Duodenal mucosa (tissue), 2 donors: Measurements from ENCODE around the gene SLC9A9.

ENCODE experiments used
- H3K27ac ChIP-seq: one replicate; pipeline ENCODE4 v1.7.0; 2013; ENCODE audit warnings: low read depth, low read length
- H3K27me3 ChIP-seq, 2 donors: one replicate each; pipeline ENCODE4 v1.7.0; 2013; ENCODE audit warnings: low read length in 2 of 2, control low read depth in 1 of 2; ENCODE audit not compliant: insufficient read depth in 2 of 2, control insufficient read depth in 1 of 2
- H3K36me3 ChIP-seq, 2 donors: one replicate each; pipeline ENCODE4 v1.7.0; 2013; ENCODE audit warnings: low read length in 2 of 2, control low read depth in 1 of 2; ENCODE audit not compliant: insufficient read depth in 2 of 2, control insufficient read depth in 1 of 2
- H3K4me1 ChIP-seq, 2 donors: one replicate each; pipeline ENCODE4 v1.7.0; 2013; ENCODE audit warnings: low read length in 2 of 2, control low read depth in 1 of 2; ENCODE audit not compliant: insufficient read depth in 2 of 2, control insufficient read depth in 1 of 2
- H3K4me3 ChIP-seq, 2 donors: one replicate each; pipeline ENCODE4 v1.7.0; 2013; ENCODE audit warnings: low read length in 2 of 2, low read depth in 1 of 2
- H3K9ac ChIP-seq, 2 donors: one replicate each; pipeline ENCODE4 v1.7.0; 2013; ENCODE audit warnings: low read length in 2 of 2, low read depth in 1 of 2
- H3K9me3 ChIP-seq, 2 donors: one replicate each; pipeline ENCODE4 v1.7.0; 2013; ENCODE audit warnings: low read length in 2 of 2, control low read depth in 1 of 2; ENCODE audit not compliant: control insufficient read depth in 1 of 2

SLC9A9 gene

DNA sequence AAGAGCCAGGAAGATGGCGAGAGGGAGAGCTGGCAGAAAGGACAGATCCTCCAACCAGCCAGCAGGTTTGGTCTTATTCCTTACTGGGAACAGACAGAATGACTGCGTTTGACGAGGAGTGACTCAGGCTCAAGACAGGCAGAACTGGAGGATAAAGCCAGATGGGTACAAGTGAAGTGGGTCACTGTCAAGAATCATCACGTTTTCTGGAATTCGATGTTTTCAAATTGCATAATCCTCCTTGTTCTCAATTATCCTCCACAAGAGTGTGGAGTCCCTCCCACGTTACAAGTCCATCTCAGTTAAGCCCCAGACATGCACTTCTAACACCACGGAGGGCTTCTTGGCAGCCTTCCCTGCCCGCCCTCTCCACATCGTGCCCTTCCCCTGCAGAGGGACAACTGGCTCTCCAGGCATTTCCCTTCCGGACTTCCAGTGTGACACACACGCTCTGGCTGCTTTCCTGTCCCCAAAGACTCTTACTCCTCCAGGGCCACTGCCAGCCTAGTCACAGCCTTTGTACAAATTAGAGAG lies 545.6 kb downstream of the SLC9A9 start:
- H3K9ac ChIP-seq, result no peak overlapping the region
- no peak overlapping the region for H3K4me3 ChIP-seq
- H3K27me3 ChIP-seq, result no peaks in the 10 kb centered on the region
- H3K4me1 ChIP-seq, result peaks cover 0 to 10% of the 10 kb centered on the region in 2 donors
- H3K9me3 ChIP-seq, result no peaks in the 10 kb centered on the region
- no peak overlapping the region for H3K27ac ChIP-seq
- H3K36me3 ChIP-seq, result no peaks in the 10 kb centered on the region

DNA sequence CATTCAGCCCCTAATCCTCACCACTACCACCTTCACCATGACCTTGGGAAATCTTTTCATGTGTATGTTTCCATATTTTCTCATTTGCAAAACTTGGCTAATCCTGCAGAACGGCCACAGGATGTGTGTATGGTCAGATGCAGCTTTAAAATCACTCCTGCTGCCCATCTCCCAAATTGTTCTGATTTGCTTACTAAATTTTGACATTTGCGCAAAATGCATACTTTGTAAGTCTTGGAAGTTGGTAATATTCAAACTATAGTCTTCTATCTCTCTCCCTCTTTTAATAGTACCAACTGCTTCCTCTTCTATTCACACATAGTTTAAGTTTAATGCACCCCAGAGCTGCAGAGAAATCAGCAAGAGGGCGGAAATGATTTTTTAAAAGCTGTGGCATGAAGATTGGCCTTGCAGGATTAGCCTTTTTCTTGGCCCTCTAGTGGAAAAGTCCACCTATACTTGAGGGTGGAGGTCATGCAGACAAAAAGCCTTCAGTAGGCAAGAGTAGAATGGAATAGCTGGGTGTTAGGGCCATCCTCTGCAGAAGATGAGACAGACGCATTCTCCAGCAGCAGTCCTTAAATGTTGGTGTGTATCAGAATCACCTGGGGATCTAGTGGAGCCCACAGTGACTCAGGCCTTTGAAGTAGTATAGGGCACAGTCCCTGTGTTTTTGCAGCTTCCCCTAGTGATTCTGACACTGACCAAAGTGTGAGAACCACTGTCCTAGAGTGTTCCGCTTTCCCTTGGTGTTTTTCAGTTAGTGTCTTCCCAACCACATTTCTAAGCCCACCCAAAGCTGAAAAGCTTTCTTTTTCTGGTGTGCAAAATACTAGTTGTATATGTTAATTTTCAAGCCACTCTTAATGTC lies 547.0 kb downstream of the SLC9A9 start:
- Histone ChIP-seq H3K36me3 (no peaks in the 10 kb centered on the region), H3K4me1 (peaks cover 0 to 4% of the 10 kb centered on the region in 2 donors), H3K9me3 (no peaks in the 10 kb centered on the region), H3K27ac (no peak overlapping the region), H3K4me3 (no peak overlapping the region), H3K9ac (no peak overlapping the region), H3K27me3 (no peaks in the 10 kb centered on the region)

DNA sequence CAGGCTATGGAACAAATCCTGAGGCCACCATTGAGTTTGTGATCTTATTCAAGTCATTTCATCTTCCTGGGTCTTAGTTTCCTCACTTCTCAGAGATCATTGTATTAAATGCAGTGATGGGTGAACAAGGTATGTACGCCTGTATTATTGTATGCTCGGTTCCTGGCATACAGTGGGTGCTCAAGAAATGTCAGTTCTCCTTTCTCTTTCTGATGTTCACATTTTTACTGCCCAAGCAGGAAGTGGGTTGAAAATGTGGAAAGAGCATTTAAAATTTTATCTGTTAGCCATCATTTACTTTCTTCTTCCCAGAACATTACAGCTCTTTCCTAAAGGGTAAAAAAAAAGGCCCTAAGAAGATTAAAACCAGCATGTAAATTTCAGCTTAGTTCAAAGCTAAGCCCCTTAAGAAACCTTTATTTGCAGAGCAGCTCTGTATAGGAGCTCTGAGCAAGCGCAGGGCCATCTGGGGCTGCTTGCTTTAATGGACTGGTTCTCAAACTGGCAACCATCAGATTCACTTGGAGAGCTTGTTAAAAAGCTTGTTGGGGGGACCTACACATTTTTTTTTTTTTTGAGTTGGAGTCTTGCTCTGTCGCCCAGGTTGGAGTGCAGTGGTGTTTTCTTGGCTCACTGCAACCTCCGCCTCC lies 549.3 kb downstream of the SLC9A9 start:
- H3K36me3 ChIP-seq, result no peaks in the 10 kb centered on the region

DNA sequence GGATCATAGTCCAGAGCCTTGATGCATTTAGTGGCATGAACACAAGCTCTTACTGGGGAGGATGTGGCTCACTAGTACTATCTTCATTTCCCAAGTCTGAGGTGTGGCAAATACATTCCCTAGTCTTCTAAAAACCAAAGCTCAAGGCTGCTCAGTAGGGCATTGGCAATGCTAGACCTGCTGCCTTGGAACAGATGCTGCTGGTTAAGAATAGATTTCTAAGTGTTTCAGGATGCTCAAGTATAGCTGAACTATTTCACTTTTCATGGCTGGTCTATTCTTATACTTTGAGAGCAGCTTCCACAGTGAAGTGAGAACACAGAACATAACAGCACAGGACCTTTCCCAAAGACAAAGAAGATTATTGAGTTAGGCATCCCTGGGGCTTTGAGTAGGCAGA lies 549.9 kb downstream of the SLC9A9 start:
- Histone ChIP-seq H3K4me1 (no peaks in the 10 kb centered on the region), H3K9ac (no peak overlapping the region), H3K9me3 (no peaks in the 10 kb centered on the region), H3K27me3 (no peaks in the 10 kb centered on the region), H3K27ac (no peak overlapping the region), H3K4me3 (no peak overlapping the region), H3K36me3 (no peaks in the 10 kb centered on the region)

More for the DNA sequence above, 549.3 kb downstream of the SLC9A9 start:
- Histone ChIP-seq H3K4me3 (no peak overlapping the region), H3K9ac (no peak overlapping the region), H3K4me1 (no peaks in the 10 kb centered on the region), H3K27ac (no peak overlapping the region), H3K27me3 (no peaks in the 10 kb centered on the region), H3K9me3 (no peaks in the 10 kb centered on the region)

DNA sequence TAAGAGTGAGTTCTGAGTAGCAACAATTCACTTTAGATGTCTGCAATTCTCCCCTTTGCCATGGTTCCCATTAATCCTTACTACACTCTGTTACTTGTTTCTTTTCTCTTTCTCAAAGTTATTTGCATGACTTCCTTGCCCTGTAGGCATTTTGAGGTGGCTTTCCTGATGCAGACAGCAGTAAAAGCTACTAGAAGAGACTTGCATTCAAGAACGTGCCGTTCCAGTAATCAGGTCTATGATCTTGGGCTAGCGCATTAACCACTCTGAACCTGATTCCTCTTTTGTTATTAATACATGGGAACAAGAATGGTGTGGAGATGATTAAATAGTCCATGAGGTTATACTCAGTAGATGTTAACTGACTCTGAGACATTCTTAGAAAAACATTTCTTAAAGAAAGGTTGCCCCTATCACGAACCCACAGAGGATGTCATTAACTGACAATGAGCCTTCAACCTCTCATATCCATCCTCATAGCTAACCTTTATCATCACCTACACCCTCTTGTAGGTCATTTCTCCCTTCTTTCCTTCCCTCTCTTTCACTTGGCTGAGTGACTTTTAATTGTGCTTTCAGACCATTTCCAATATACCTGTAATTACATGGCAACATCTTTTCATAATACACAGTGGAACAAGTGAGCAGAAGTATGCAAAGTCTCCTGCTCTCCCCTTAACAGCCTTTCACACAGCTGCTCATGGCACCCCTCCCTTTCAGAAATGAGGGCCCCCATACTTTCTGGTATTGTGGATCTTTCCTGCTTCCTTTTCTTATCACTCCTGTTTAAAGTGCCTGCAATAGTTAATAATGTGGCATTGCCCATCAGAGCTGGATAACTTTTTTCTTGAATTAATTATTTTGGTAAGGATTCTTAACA lies 552.8 kb downstream of the SLC9A9 start:
- H3K9me3 ChIP-seq, result no peaks in the 10 kb centered on the region
- H3K4me1 ChIP-seq, result no peaks in the 10 kb centered on the region
- H3K36me3 ChIP-seq, result no peaks in the 10 kb centered on the region
- H3K9ac ChIP-seq, result no peak overlapping the region
- H3K27ac ChIP-seq, result no peak overlapping the region
- H3K4me3 ChIP-seq, result no peak overlapping the region
- H3K27me3 ChIP-seq, result no peaks in the 10 kb centered on the region

DNA sequence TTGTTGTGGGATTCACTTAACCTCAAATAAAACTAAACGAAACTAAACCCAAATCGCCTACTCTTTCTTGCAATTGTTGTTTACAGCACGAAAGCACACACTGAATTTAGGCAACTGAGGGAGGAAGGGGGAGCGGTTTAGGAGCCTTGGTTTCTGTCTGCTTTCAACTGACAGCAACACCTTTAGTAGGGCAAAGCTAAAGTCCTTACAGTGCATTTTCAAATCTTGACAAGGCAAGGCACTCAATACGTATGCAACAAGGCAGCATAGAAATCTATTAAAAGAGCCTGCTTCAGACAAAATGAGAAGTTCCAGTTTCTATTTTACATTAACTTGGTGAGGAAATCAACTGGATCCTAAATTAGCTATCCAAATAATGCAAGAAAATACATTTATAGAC lies 554.1 kb downstream of the SLC9A9 start:
- Histone ChIP-seq H3K27ac (no peak overlapping the region), H3K36me3 (no peaks in the 10 kb centered on the region), H3K9ac (no peak overlapping the region), H3K4me1 (no peaks in the 10 kb centered on the region), H3K9me3 (no peaks in the 10 kb centered on the region), H3K4me3 (no peak overlapping the region), H3K27me3 (no peaks in the 10 kb centered on the region)

DNA sequence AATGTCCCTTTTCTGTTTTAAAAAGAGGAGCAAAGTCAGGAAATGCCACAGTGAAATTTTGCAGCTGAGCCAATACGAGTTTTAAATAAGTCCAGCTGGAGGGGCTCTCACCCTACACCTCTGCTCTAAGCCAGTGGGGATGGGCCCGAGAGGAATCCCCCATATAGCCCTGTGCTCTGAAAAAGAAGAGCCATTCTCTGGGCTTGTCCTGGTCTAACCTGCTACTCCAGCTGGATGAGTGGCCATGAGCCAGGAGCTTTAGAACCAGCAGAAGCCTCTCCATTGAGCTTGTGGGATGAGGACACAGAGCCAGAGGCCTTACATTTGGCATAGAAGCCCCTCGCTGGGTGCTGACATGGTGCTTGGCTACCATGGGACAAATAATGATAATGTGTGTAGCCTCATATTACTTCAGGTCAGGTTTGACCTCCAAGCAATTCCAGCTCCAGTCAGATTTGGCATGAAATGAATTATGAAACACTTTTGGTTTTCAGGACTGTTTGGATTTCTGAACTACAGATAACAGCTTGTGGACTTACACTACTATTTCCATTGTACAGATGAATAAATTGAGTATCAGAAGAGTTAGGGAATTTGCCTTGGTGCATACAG lies 556.3 kb downstream of the SLC9A9 start:
- Histone ChIP-seq H3K36me3 (no peaks in the 10 kb centered on the region), H3K27ac (no peak overlapping the region)

DNA sequence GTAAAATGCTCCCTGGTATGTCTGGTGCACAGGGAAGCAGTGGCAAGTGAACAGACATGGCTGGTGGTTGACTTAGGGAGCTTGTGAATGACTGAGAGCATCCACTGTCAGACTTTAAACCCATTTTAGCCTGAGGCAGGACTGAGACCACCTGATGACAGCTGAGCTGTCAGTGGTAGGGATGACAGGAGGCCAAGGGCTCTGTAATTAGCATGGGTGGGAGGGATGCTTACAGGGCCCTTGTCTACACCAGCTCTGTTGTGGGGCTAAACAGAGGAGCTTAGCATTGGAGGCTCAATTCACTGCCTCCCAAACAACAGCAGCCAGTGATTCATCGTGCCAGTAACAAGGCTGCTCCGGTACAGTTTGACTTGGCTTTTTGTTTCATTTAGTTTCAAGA lies 559.3 kb downstream of the SLC9A9 start:
- no peaks in the 10 kb centered on the region for H3K27me3 ChIP-seq
- H3K4me3 ChIP-seq, result no peak overlapping the region
- H3K9ac ChIP-seq, result no peak overlapping the region
- no peak overlapping the region for H3K27ac ChIP-seq
- H3K4me1 ChIP-seq, result no peaks in the 10 kb centered on the region
- H3K36me3 ChIP-seq, result no peaks in the 10 kb centered on the region
- no peaks in the 10 kb centered on the region for H3K9me3 ChIP-seq

More for the DNA sequence above, 556.3 kb downstream of the SLC9A9 start:
- no peaks in the 10 kb centered on the region for H3K9me3 ChIP-seq
- no peak overlapping the region for H3K9ac ChIP-seq
- H3K4me1 ChIP-seq, result no peaks in the 10 kb centered on the region
- no peak overlapping the region for H3K4me3 ChIP-seq
- no peaks in the 10 kb centered on the region for H3K27me3 ChIP-seq

DNA sequence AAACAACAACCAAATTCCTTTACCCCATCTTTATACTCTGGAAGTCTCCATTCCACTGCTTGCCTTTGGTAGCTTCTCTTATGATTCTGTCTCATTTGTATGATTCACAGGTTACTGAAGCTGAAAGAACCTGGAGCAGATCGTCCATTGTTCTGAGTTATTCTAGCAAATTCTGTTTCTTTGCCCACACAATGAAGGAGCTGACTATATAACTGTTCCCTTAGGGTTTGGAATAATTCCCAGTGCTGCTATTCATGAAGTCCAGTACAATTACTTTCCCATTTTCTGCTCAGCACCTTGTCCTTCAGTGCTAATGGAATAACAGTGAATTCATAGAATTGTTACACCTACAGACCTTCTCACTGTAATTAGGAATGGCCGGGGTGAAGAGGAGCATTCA lies 560.9 kb downstream of the SLC9A9 start:
- Histone ChIP-seq H3K27me3 (no peaks in the 10 kb centered on the region), H3K27ac (no peak overlapping the region), H3K36me3 (no peaks in the 10 kb centered on the region), H3K4me3 (no peak overlapping the region), H3K9ac (no peak overlapping the region), H3K9me3 (no peaks in the 10 kb centered on the region), H3K4me1 (no peaks in the 10 kb centered on the region)
